GM12878 (cell line): ENCODE data around the gene FANCB. TPM values are rescaled to one million over a fixed set of nuclear protein-coding genes. Genes with fewer than 3 reads are reported as not detected.

Experiments used
- ATAC-seq: fragments of 200-7000 bp; cut with Tn5 transposase; 3 replicates; pipeline ENCODE4 v1.9.1; 2020; ENCODE audit warnings: mild to moderate bottlenecking, moderate library complexity
- BruUV-seq: library from RNA; stranded (reverse); fragments of 400-500 nt; replicated peaks from 2 replicates; lab custom pipeline; 2021; lab: Mats Ljungman, UMichigan
- CTCF ChIA-PET: fragments of 300-600 bp; sonication (Branson Sonifier 250); formaldehyde crosslinking; extraction: SDS; loops from one replicate; lab custom pipeline; 2021; ENCODE audit warnings: inconsistent platforms; lab: Yijun Ruan, JAX
- POLR2A ChIA-PET: fragments of 350-600 bp; formaldehyde crosslinking; extraction: SDS; loops from one replicate; lab custom pipeline; 2021; ENCODE audit warnings: inconsistent platforms; lab: Charles Lee
- RAD21 ChIA-PET: fragments of 300-600 bp; sonication (Branson Sonifier 250); formaldehyde crosslinking; loops from one replicate; lab custom pipeline; 2023; ENCODE audit warnings: antibody characterized with exemption; ENCODE audit not compliant: unreplicated experiment; lab: Charles Lee
- SMC1A ChIA-PET: fragments of 300-600 bp; sonication (Branson Sonifier 250); formaldehyde crosslinking; loops from one replicate; lab custom pipeline; 2023; ENCODE audit not compliant: unreplicated experiment, uncharacterized antibody; lab: Charles Lee
- DNase-seq: peaks from one replicate; pipeline ENCODE4 v3.0.0-alpha.2; 2011; ENCODE audit warnings: low read depth, low spot score
- FAIRE-seq: peaks from 3 replicates; lab custom pipeline; 2011; peaks lifted over from hg19 to GRCh38; lab: Jason Lieb, UNC
- H2AFZ ChIP-seq: 2 replicates; pipeline ENCODE4 v1.6.0; 2011; ENCODE audit warnings: low read depth, low read length, control low read depth; ENCODE audit not compliant: control insufficient read depth
- H3K27ac ChIP-seq: 2 replicates; pipeline ENCODE4 v1.5.1; 2011; ENCODE audit warnings: control low read depth; ENCODE audit not compliant: control insufficient read depth, insufficient read depth
- H3K27me3 ChIP-seq, 2 experiments: replicated peaks in 1 of 2; 2 replicates each; pipeline versions ENCODE4 v1.6.0 to v1.6.1; 2011; ENCODE audit warnings: low read length in 1 of 2; ENCODE audit not compliant: control insufficient read depth in 2 of 2, insufficient read depth in 2 of 2
- H3K36me3 ChIP-seq, 2 experiments: 2 replicates each; pipeline ENCODE4 v1.5.1; 2011; ENCODE audit warnings: low read length in 1 of 2; ENCODE audit not compliant: control insufficient read depth in 2 of 2, insufficient read depth in 2 of 2
- H3K4me1 ChIP-seq: 2 replicates; pipeline ENCODE4 v1.6.1; 2011; ENCODE audit warnings: mild to moderate bottlenecking, low read length, moderate library complexity, mixed read lengths; ENCODE audit not compliant: control insufficient read depth, insufficient read depth
- H3K4me2 ChIP-seq: 2 replicates; pipeline ENCODE4 v1.6.0; 2011; ENCODE audit warnings: control low read depth; ENCODE audit not compliant: control insufficient read depth, insufficient read depth
- H3K4me3 ChIP-seq: fragments of 200-600 bp; sonication (generic); 2 replicates; pipeline ENCODE4 v1.5.1; 2016
- H3K79me2 ChIP-seq: 2 replicates; pipeline ENCODE4 v1.6.0; 2011; ENCODE audit warnings: low read length; ENCODE audit not compliant: control insufficient read depth, insufficient read depth
- H3K9ac ChIP-seq: 2 replicates; pipeline ENCODE4 v1.8.0; 2011; ENCODE audit warnings: low read length, control low read depth, mixed read lengths; ENCODE audit not compliant: control insufficient read depth, insufficient read depth
- H3K9me3 ChIP-seq: replicated peaks from 3 replicates; pipeline ENCODE4 v1.5.1; 2011; ENCODE audit warnings: mild to moderate bottlenecking, low read length; ENCODE audit not compliant: control insufficient read depth, insufficient read depth
- H4K20me1 ChIP-seq: 2 replicates; pipeline ENCODE4 v1.6.0; 2011; ENCODE audit not compliant: control insufficient read depth, insufficient read depth
- BHLHE40 ChIP-seq, 2 experiments: fragments of 450-650 bp in 1 of 2; IDR thresholded peaks; 2 replicates each; pipeline ENCODE4 v1.6.1; 2011 to 2017; ENCODE audit warnings: low read depth in 2 of 2, borderline replicate concordance in 1 of 2, improper control_type of control experiment in 1 of 2, low read length in 1 of 2, mild to moderate bottlenecking in 1 of 2
- CREM ChIP-seq: IDR thresholded peaks from 2 replicates; pipeline ENCODE4 v1.6.1; 2014; ENCODE audit warnings: antibody characterized with exemption, low read depth
- FOXK2 ChIP-seq: fragments of 450-650 bp; IDR thresholded peaks from 2 replicates; pipeline ENCODE4 v1.6.1; 2017; ENCODE audit warnings: mild to moderate bottlenecking, moderate library complexity
- NKRF ChIP-seq: fragments of 450-650 bp; conservative IDR thresholded peaks from 2 replicates; pipeline ENCODE4 v1.6.1; 2017; ENCODE audit warnings: mild to moderate bottlenecking, moderate library complexity
- POLR2AphosphoS5 ChIP-seq: IDR thresholded peaks from 2 replicates; pipeline ENCODE4 v1.6.1; 2011; ENCODE audit warnings: mild to moderate bottlenecking, low read length, inconsistent platforms
- ZNF217 ChIP-seq: fragments of 450-650 bp; IDR thresholded peaks from 2 replicates; pipeline ENCODE4 v1.6.1; 2017; ENCODE audit warnings: antibody characterized with exemption, mild to moderate bottlenecking
- whole genome bisulfite sequencing: methylation state at CpG from one replicate; pipeline ENCODE4 v1.1.6; 2016; ENCODE audit warnings: low lambda C conversion rate; ENCODE audit not compliant: insufficient replicate concordance, insufficient coverage; ENCODE audit errors: missing lambda C conversion rate; 5-methylcytosine and 5-hydroxymethylcytosine counted together
- in situ Hi-C: fragments of 300-500 bp; cut with MboI; formaldehyde crosslinking; loops from 9 replicates; pipeline ENCODE4 v1.14.3; 2018; ENCODE audit warnings: mixed read lengths
- intact Hi-C: fragments of 100-400 bp; cut with micrococcal nuclease; formaldehyde crosslinking; loops from one replicate; pipeline ENCODE4 v1.14.2; 2022; ENCODE audit not compliant: unreplicated experiment
- polyA plus RNA-seq, 11 experiments: library from polyadenylated mRNA; depleted of rRNA in 4 of 11; unstranded in 6 of 11; stranded (reverse) in 5 of 11; fragments of >200 nt; fragmentation: Nextera tagmentation in 4 of 11; fragmentation: Illumina TruSeq in 1 of 11; extraction: Ambion mirVana in 4 of 11; extraction: Trizol in 1 of 11; gene quantifications; 1 replicate in 1 of 11; 2 replicates in 10 of 11; pipeline versions ENCODE4 v1.2.1 to v1.2.3, GENCODE V29; 2011 to 2016; ENCODE audit warnings: inconsistent platforms in 2 of 11, missing spikeins in 2 of 11, low read depth in 1 of 11
- total RNA-seq, 4 experiments: library from RNA; depleted of rRNA in 3 of 4; stranded (reverse); fragments of >200 nt in 3 of 4; fragmentation: Illumina TruSeq in 1 of 4; extraction: Trizol in 1 of 4; gene quantifications; 2 replicates each; pipeline versions ENCODE4 v1.2.1 to v1.2.3, GENCODE V29; 2013 to 2021

FANCB gene
- total and polyA plus RNA-seq, 10 of the 15 experiments (the other 5 are each of a cell fraction or from before 2014, with no cell fraction given), result 3.0 to 14.6 (median 8.4) TPM

GRCh38 chrX:14801136-14801535 lies 71.7 kb downstream of the FANCB start:
- FAIRE-seq, result no peak
- no peaks in the 10 kb centered on the region for H3K27me3 ChIP-seq
- H3K4me2 ChIP-seq, result no peak overlapping the region
- intact Hi-C loops, result no loop called here
- WGBS, result 33% methylated on average over 2 of the region's 2 CpGs
- no peak overlapping the region for H3K4me3 ChIP-seq
- ChIA-PET SMC1A (no interaction called here), RAD21 (no interaction called here), POLR2A (no interaction called here), CTCF (no interaction called here)
- no TSS peak for BruUV-seq
- no peak for TF ChIP-seq NKRF
- no peak for TF ChIP-seq FOXK2
- TF ChIP-seq POLR2AphosphoS5, result no peak
- no peak for TF ChIP-seq CREM
- TF ChIP-seq BHLHE40 (IDR thresholded peaks at IDR 0.05; ENCODE audit: borderline replicate concordance in 1 of 2, low read depth in 2 of 2, low read length in 1 of 2), result no peak
- TF ChIP-seq ZNF217, result no peak
- no peaks in the 10 kb centered on the region for H3K36me3 ChIP-seq
- no peaks in the 10 kb centered on the region for H3K9me3 ChIP-seq
- no peaks in the 10 kb centered on the region for H3K79me2 ChIP-seq
- no peaks in the 10 kb centered on the region for H3K4me1 ChIP-seq
- no peak for DNase-seq
- no peaks in the 10 kb centered on the region for H4K20me1 ChIP-seq
- no peak overlapping the region for H3K9ac ChIP-seq
- no peak overlapping the region for H2AFZ ChIP-seq
- in situ Hi-C loops, result no loop called here
- no peak for ATAC-seq
- H3K27ac ChIP-seq, result no peak overlapping the region
